Cardiac muscle cell (in vitro differentiated cells and primary cell): ENCODE results near the gene PFN1. TPM values are rescaled to one million over a fixed set of nuclear protein-coding genes. Genes with fewer than 3 reads are reported as not detected.

ENCODE experiments used
- DNase-seq, 2 donors: peaks; one replicate each; pipeline versions ENCODE4 v3.0.0 to v3.0.0-alpha.2; 2010 to 2017; ENCODE audit warnings: low read depth in 1 of 2, low spot score in 1 of 2
- H3K27ac ChIP-seq: fragments of 200-600 bp; sonication (generic); 2 replicates; pipeline ENCODE4 v1.5.1; 2016
- H3K27me3 ChIP-seq: fragments of 200-600 bp; sonication (generic); 2 replicates; pipeline ENCODE4 v1.6.0; 2016; ENCODE audit warnings: control low read depth
- H3K36me3 ChIP-seq: fragments of 200-600 bp; sonication (generic); 2 replicates; pipeline ENCODE4 v1.5.1; 2016; ENCODE audit warnings: control low read depth
- H3K4me1 ChIP-seq: fragments of 200-600 bp; sonication (generic); 2 replicates; pipeline ENCODE4 v1.8.1; 2017; ENCODE audit warnings: low read depth, mild to moderate bottlenecking, mixed run types
- H3K4me3 ChIP-seq: fragments of 200-600 bp; sonication (generic); 2 replicates; pipeline ENCODE4 v1.5.1; 2016; ENCODE audit warnings: mild to moderate bottlenecking
- H3K9me3 ChIP-seq: fragments of 200-600 bp; sonication (generic); 2 replicates; pipeline ENCODE4 v1.5.1; 2017; ENCODE audit warnings: low read depth, mild to moderate bottlenecking, control low read depth
- polyA plus RNA-seq: library from polyadenylated mRNA; unstranded; fragments of >200 nt; fragmentation: Nextera tagmentation; extraction: Ambion mirVana; gene quantifications from 2 replicates; pipeline ENCODE4 v1.2.1, GENCODE V29; 2016
- total RNA-seq: library from RNA; depleted of rRNA; stranded (reverse); fragments of >200 nt; gene quantifications from 2 replicates; pipeline ENCODE4 v1.2.3, GENCODE V29; 2016
- TF ChIP-seq, protein P1 (sequence below): IDR thresholded peaks from 2 replicates; pipeline ENCODE4 v1.5.1; 2012; ENCODE audit warnings: low read depth, mild to moderate bottlenecking, low read length

Gene PFN1
- total and polyA plus RNA-seq, 2 experiments from 2014 or later = 1,337 to 1,476 TPM

DNA sequence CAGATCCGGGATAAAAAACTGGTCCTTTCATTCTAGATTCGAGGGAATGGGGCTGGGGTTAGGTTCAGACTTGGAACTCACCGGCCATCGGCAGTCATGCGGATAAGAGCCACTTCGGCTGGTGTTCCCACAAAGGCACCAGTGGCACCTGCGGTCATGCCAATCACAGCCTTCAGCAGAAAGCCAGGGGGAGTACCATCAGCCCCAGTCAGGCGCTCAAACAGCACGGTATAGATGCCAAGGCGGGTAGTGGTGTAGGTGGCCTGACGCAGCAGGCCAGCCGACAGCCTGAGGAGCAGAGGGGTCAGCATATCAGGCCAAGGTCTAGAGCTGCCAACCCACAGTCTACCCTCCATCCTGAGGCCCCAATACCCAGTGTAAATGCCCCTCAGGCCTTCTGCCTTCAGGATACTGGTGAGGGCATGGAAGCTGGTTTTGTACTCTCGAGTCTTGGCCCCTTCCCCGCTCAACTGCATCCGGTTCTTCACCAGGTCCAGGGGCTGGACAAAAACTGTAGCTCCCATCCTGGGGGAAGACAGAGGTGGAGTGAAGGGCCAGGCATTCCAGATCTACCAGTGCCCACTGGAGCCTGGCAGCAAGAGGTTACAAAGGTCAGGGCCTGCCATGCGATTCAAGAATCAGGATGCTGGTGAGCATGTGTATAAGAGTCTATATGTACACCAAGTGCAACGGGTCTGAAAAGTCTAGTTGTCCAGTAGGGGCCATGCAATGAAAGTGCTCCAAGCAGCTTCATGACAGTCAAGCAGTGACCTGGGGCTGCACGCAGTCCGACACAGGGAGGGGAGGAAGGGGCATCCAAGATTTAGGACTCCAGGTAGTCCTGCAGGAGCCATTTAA lies 9.4 kb downstream of the PFN1 start:
- peak overlapping the region; percentile 88 for H3K27ac ChIP-seq
- peaks cover 19% of the 10 kb centered on the region for H3K36me3 ChIP-seq
- TF ChIP-seq, protein P1, sequence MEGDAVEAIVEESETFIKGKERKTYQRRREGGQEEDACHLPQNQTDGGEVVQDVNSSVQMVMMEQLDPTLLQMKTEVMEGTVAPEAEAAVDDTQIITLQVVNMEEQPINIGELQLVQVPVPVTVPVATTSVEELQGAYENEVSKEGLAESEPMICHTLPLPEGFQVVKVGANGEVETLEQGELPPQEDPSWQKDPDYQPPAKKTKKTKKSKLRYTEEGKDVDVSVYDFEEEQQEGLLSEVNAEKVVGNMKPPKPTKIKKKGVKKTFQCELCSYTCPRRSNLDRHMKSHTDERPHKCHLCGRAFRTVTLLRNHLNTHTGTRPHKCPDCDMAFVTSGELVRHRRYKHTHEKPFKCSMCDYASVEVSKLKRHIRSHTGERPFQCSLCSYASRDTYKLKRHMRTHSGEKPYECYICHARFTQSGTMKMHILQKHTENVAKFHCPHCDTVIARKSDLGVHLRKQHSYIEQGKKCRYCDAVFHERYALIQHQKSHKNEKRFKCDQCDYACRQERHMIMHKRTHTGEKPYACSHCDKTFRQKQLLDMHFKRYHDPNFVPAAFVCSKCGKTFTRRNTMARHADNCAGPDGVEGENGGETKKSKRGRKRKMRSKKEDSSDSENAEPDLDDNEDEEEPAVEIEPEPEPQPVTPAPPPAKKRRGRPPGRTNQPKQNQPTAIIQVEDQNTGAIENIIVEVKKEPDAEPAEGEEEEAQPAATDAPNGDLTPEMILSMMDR = no peak
- H3K27me3 ChIP-seq = no peaks in the 10 kb centered on the region
- no peaks in the 10 kb centered on the region for H3K9me3 ChIP-seq
- peaks cover 16% of the 10 kb centered on the region for H3K4me1 ChIP-seq
- peak overlapping the region; percentile 83 for H3K4me3 ChIP-seq
- DNase-seq = no peak

DNA sequence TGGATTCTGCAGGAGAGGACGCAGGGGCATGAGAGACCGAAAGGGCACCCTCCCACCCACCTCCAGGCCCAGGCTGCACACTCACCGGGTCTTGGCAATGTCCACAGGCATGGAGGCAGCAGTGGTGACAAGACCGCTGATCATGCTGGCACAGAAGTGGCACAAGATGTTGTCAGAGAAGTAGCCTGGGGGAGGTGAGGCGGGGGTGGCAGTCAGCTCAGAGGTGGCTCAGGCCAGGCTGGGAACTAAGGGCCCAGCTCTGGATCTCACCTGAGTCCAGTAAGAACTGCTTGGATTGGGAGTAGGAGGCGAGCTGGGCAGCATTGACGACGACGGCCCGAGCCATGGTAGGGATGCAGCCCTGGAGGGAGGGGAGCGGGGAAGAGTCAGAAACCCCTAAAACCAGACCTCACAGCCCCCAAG lies 10.2 kb downstream of the PFN1 start:
- H3K4me3 ChIP-seq = peak overlapping the region; percentile 83
- H3K36me3 ChIP-seq = peaks cover 15% of the 10 kb centered on the region
- TF ChIP-seq, protein P1 = no peak
- H3K4me1 ChIP-seq = peaks cover 16% of the 10 kb centered on the region
- DNase-seq = no peak
- H3K27ac ChIP-seq = peak overlapping the region; percentile 88
- H3K27me3 ChIP-seq = no peaks in the 10 kb centered on the region
- no peaks in the 10 kb centered on the region for H3K9me3 ChIP-seq

DNA sequence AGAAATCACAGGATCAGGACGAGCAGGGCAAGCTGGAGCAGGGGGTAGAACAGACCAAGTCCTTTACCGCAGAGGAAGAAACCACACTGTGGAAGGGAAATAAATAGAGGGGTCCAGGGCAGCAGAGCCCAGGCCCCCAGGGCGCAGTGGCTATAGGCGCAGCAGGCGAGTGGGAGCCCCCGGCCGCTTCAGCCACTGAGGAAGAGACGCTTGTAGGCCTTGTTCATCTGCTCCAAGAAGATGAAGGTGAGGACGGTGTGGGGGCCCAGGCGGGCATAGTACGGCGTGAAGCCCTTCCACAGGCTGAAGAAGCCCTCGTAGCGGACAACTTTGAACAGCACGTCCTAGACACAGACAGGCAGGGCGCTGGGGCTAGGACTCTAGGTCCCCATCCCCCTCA lies 10.8 kb downstream of the PFN1 start:
- no peak for DNase-seq
- no peaks in the 10 kb centered on the region for H3K9me3 ChIP-seq

DNA sequence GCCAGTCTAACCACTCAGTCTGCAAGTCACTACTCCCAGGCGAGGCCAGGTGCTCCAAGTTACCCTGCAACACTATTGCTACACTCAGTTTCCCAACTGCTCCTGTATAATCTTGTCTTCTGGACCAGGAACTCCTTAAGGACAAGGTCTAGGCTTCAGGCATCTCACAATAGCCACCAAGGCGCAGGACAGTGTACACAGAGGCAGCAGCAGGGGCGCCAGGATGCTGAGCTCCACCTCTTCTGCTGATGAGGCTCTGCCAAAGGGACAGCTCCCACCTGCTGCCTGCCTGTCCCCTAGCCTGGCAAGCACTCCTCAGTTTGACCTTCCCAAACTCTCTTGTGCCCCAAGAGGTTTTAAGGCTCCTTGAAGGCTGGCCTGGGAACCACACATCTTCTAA lies 11.9 kb downstream of the PFN1 start:
- no peak for DNase-seq

More for the DNA sequence above, 10.8 kb downstream of the PFN1 start:
- Histone ChIP-seq H3K36me3 (peaks cover 15% of the 10 kb centered on the region), H3K4me3 (no peak overlapping the region), H3K27ac (no peak overlapping the region), H3K4me1 (peaks cover 16% of the 10 kb centered on the region), H3K27me3 (no peaks in the 10 kb centered on the region)
- TF ChIP-seq, protein P1 = no peak

DNA sequence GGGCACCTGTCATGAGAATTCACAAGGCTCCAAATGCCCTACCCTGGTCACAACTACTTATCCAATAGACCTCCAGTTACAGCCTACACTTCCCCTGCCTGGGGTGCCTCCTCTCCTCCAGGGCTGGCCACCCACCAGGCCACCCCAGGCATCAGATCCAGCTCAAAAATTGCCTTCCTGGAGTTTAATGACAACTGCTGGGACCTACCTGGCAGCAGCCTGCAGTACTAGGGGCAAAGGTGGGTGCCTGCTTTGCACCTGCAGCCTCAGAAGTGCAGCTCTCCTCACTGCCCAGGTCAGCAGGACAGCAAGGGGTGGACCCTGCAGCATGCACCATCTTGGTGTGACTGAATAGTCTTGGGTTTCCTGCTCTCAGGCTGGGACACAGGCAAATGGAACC lies 12.7 kb downstream of the PFN1 start:
- Histone ChIP-seq H3K4me1 (peaks cover 8% of the 10 kb centered on the region), H3K27ac (no peak overlapping the region), H3K27me3 (no peaks in the 10 kb centered on the region), H3K4me3 (no peak overlapping the region), H3K36me3 (peaks cover 11% of the 10 kb centered on the region), H3K9me3 (no peaks in the 10 kb centered on the region)
- TF ChIP-seq, protein P1 = no peak
- no peak for DNase-seq

More for the DNA sequence above, 11.9 kb downstream of the PFN1 start:
- H3K4me3 ChIP-seq = no peak overlapping the region
- H3K27ac ChIP-seq = no peak overlapping the region
- H3K4me1 ChIP-seq = peaks cover 14% of the 10 kb centered on the region
- H3K27me3 ChIP-seq = no peaks in the 10 kb centered on the region
- H3K9me3 ChIP-seq = no peaks in the 10 kb centered on the region
- peaks cover 11% of the 10 kb centered on the region for H3K36me3 ChIP-seq
- TF ChIP-seq, protein P1 = no peak
